Measurements from ENCODE around the gene ATPAF2. TPM values are rescaled to one million over a fixed set of nuclear protein-coding genes. Genes with fewer than 3 reads are reported as not detected.

The ATPAF2 gene
- total RNA-seq (2022; extraction: Qiagen RNA extraction), result 24.7 to 31.8 TPM (median 29.8 TPM) in 5 replicates

GRCh38 chr17:18038861-18039534 is at the start of gene ATPAF2, which contains the start of gene GID4:
TSS of gene ATPAF2 (minus strand) at chr17:18039168. CDS start at chr17:18039013, 155 bp downstream.
TSS of gene GID4 (plus strand) at chr17:18039408. CDS start at chr17:18039465, 57 bp downstream.

GRCh38 chr17:18087610-18088491 is 48.9 kb upstream of the ATPAF2 start, which contains the start of gene DRG2:
TSS of gene DRG2 (plus strand) at chr17:18087948. CDS start at chr17:18088024, 76 bp downstream.

GRCh38 chr17:17972126-17972951 is 66.6 kb downstream of the ATPAF2 start, which contains the start of the genes DRC3 and TOM1L2:
TSS of gene DRC3 (plus strand) at chr17:17972862. CDS start at chr17:17977599, 4,737 bp downstream.
TSS of gene TOM1L2 (minus strand) at chr17:17972400. CDS start at chr17:17972313, 87 bp downstream.

Other genes with a start within 250 kb of the ATPAF2 start
- gene SREBF1, start 202.2 kb downstream of the ATPAF2 start, total RNA-seq (2022; extraction: Qiagen RNA extraction), result 51.3 to 82.2 TPM (median 75.8 TPM) in 5 replicates
- gene TOM1L2, start 66.8 kb downstream of the ATPAF2 start, total RNA-seq (2022; extraction: Qiagen RNA extraction), result 15.4 to 22.8 TPM (median 21.5 TPM) in 5 replicates
- 1.4 to 3.5 TPM (median 1.9 TPM) in 5 replicates for gene DRC3, start 66.3 kb downstream of the ATPAF2 start, total RNA-seq (2022; extraction: Qiagen RNA extraction)
- gene GID4, start 240 bp upstream of the ATPAF2 start, total RNA-seq (2022; extraction: Qiagen RNA extraction), result 8.7 to 11.3 TPM (median 10.6 TPM) in 5 replicates
- 43.5 to 53.5 TPM (median 51.0 TPM) in 5 replicates for gene DRG2, start 48.8 kb upstream of the ATPAF2 start, total RNA-seq (2022; extraction: Qiagen RNA extraction)
- gene MYO15A, start 69.6 kb upstream of the ATPAF2 start, total RNA-seq (2022; extraction: Qiagen RNA extraction), result 0.06 to 0.86 TPM (median 0.75 TPM) in 5 replicates
- 47.1 to 60.1 TPM (median 49.9 TPM) in 5 replicates for gene ALKBH5, start 144.7 kb upstream of the ATPAF2 start, total RNA-seq (2022; extraction: Qiagen RNA extraction)
- 10.8 to 16.8 TPM (median 16.2 TPM) in 5 replicates for gene LLGL1, start 186.5 kb upstream of the ATPAF2 start, total RNA-seq (2022; extraction: Qiagen RNA extraction)
- gene FLII, start 219.6 kb upstream of the ATPAF2 start, total RNA-seq (2022; extraction: Qiagen RNA extraction), result 228 to 260 TPM (median 255 TPM) in 5 replicates
- gene MIEF2, start 221.5 kb upstream of the ATPAF2 start, total RNA-seq (2022; extraction: Qiagen RNA extraction), result 6.5 to 12.1 TPM (median 10.1 TPM) in 5 replicates